H1 (cell line): Measurements from ENCODE around the gene VSIG2. TPM values are rescaled to one million over a fixed set of nuclear protein-coding genes. Genes with fewer than 3 reads are reported as not detected.

ENCODE experiments used
- CHD2 ChIP-seq: IDR thresholded peaks from 2 replicates; pipeline ENCODE4 v1.6.1; 2012; ENCODE audit warnings: low read length, improper control_type of control experiment
- CHD7 ChIP-seq: fragments of 300-600 bp; sonication (generic); IDR thresholded peaks from 2 replicates; pipeline ENCODE4 v1.7.1; 2012; ENCODE audit warnings: low read length, moderate library complexity, mild to moderate bottlenecking, inconsistent platforms; ENCODE audit not compliant: insufficient replicate concordance
- EZH2 ChIP-seq: fragments of 200-600 bp; sonication (generic); IDR thresholded peaks from 2 replicates; pipeline ENCODE4 v1.7.1; 2012; ENCODE audit warnings: low read depth, mild to moderate bottlenecking, moderate library complexity, low read length, inconsistent platforms; ENCODE audit not compliant: severe bottlenecking
- MAX ChIP-seq: IDR thresholded peaks from 2 replicates; pipeline ENCODE4 v1.6.1; 2012; ENCODE audit warnings: inconsistent platforms
- RNF2 ChIP-seq: fragments of 200-900, 300-1000 bp; sonication (generic); IDR thresholded peaks from 2 replicates; pipeline ENCODE4 v1.7.1; 2016; ENCODE audit warnings: borderline replicate concordance, low read depth, mild to moderate bottlenecking, antibody characterized with exemption, low read length; ENCODE audit not compliant: poor library complexity, severe bottlenecking; ENCODE audit errors: missing control alignments
- SP4 ChIP-seq: IDR thresholded peaks from 2 replicates; pipeline ENCODE4 v1.6.1; 2012; ENCODE audit warnings: low read length, inconsistent platforms
- TEAD4 ChIP-seq: IDR thresholded peaks from 2 replicates; pipeline ENCODE4 v1.6.1; 2012; ENCODE audit warnings: low read depth, low read length, inconsistent platforms, mixed read lengths
- polyA plus RNA-seq, 7 experiments: library from polyadenylated mRNA; depleted of rRNA in 3 of 7; stranded (reverse) in 5 of 7; unstranded in 2 of 7; fragments of >200 nt in 5 of 7; fragments of 200-250 nt in 2 of 7; gene quantifications; 1 replicate in 5 of 7; 2 replicates in 1 of 7; 4 replicates in 1 of 7; pipeline versions ENCODE4 v1.2.1 to v1.2.3, GENCODE V29; 2011 to 2013; ENCODE audit warnings: missing spikeins in 2 of 7, mixed read lengths in 2 of 7
- total RNA-seq: library from RNA; stranded (reverse); fragmentation: NEBNext Ultra II Directional; extraction: Animal tissue kit (Norgen Biotek cat#: 25700); gene quantifications from 2 replicates; pipeline ENCODE4 v1.2.1, GENCODE V29; 2021

VSIG2 gene
- total and polyA plus RNA-seq, 2 of the 8 experiments (the other 6 are each of a cell fraction or from before 2014, with no cell fraction given): 0.18 TPM; not detected in 1

- TF ChIP-seq CHD7 (no peak), MAX (no peak), CHD2 (no peak), EZH2 (peak; percentile 25), SP4 (no peak), TEAD4 (0 out of 2 replicates have a peak, but pooled peaks have one; percentile 45), RNF2 (peak; percentile 5)
Measured at GRCh38 chr11:124756753-124757227, 4.7 kb upstream of the VSIG2 start (continued).
